Measurements from ENCODE around the gene MAPKAPK2.
A peak's percentile ranks its signal among the peaks of the same experiment; 100 is the strongest.
"Not testable (repeated sequence)": the region's sequence is repeated elsewhere in the genome, so short reads cannot be mapped to it uniquely, and the experiment has no call there.

The MAPKAPK2 gene

GRCh38 chr1:206745301-206745700 is 60.6 kb downstream of the MAPKAPK2 start:
- no peak for DNase-seq (ENCODE audit: insufficient read length, low spot score)
- FAIRE-seq = no peak

GRCh38 chr1:206748348-206749030 is 63.8 kb downstream of the MAPKAPK2 start:
- no peak for FAIRE-seq
- DNase-seq (ENCODE audit: insufficient read length, low spot score) = no peak
- no peak for TF ChIP-seq SPI1 (IDR thresholded peaks at IDR 0.05; ENCODE audit: low read depth, low read length)

More at GRCh38 chr1:206745301-206745700, 60.6 kb downstream of the MAPKAPK2 start:
- TF ChIP-seq SPI1 (IDR thresholded peaks at IDR 0.05; ENCODE audit: low read depth, low read length) (no peak), POU2F2 (IDR thresholded peaks at IDR 0.05; ENCODE audit: low read depth, low read length) (no peak), TAF1 (IDR thresholded peaks at IDR 0.05; ENCODE audit: low read depth, low read length) (no peak), POLR2A (IDR thresholded peaks at IDR 0.05; ENCODE audit: low read depth, low read length) (no peak), PAX5 (IDR thresholded peaks at IDR 0.05; ENCODE audit: insufficient read depth, low read length, severe bottlenecking) (no peak), POLR2AphosphoS5 (IDR thresholded peaks at IDR 0.05; ENCODE audit: low read depth, low read length) (no peak)

- DNase-seq (ENCODE audit: insufficient read length, low spot score) = no peak
These were observed 67.2 kb downstream of the MAPKAPK2 start for GRCh38 chr1:206751891-206752290.

GRCh38 chr1:206752481-206752880 is 67.8 kb downstream of the MAPKAPK2 start:
- TF ChIP-seq SPI1 (IDR thresholded peaks at IDR 0.05; ENCODE audit: low read depth, low read length) (no peak), POLR2AphosphoS5 (IDR thresholded peaks at IDR 0.05; ENCODE audit: low read depth, low read length) (no peak), PAX5 (IDR thresholded peaks at IDR 0.05; ENCODE audit: insufficient read depth, low read length, severe bottlenecking) (no peak), POU2F2 (IDR thresholded peaks at IDR 0.05; ENCODE audit: low read depth, low read length) (no peak), TAF1 (IDR thresholded peaks at IDR 0.05; ENCODE audit: low read depth, low read length) (no peak), POLR2A (IDR thresholded peaks at IDR 0.05; ENCODE audit: low read depth, low read length) (no peak)
- no peak for DNase-seq (ENCODE audit: insufficient read length, low spot score)
- FAIRE-seq = no peak

More at GRCh38 chr1:206751891-206752290, 67.2 kb downstream of the MAPKAPK2 start:
- no peak for FAIRE-seq
- TF ChIP-seq SPI1 (IDR thresholded peaks at IDR 0.05; ENCODE audit: low read depth, low read length) (no peak), POU2F2 (IDR thresholded peaks at IDR 0.05; ENCODE audit: low read depth, low read length) (no peak), POLR2AphosphoS5 (IDR thresholded peaks at IDR 0.05; ENCODE audit: low read depth, low read length) (no peak), POLR2A (IDR thresholded peaks at IDR 0.05; ENCODE audit: low read depth, low read length) (no peak), PAX5 (IDR thresholded peaks at IDR 0.05; ENCODE audit: insufficient read depth, low read length, severe bottlenecking) (no peak), TAF1 (IDR thresholded peaks at IDR 0.05; ENCODE audit: low read depth, low read length) (no peak)

GRCh38 chr1:206753141-206753540 is 68.4 kb downstream of the MAPKAPK2 start:
- no peak for DNase-seq (ENCODE audit: insufficient read length, low spot score)
- no peak for FAIRE-seq
- no peak for TF ChIP-seq PAX5 (IDR thresholded peaks at IDR 0.05; ENCODE audit: insufficient read depth, low read length, severe bottlenecking)
- no peak for TF ChIP-seq POLR2A (IDR thresholded peaks at IDR 0.05; ENCODE audit: low read depth, low read length)
- no peak for TF ChIP-seq TAF1 (IDR thresholded peaks at IDR 0.05; ENCODE audit: low read depth, low read length)
- no peak for TF ChIP-seq SPI1 (IDR thresholded peaks at IDR 0.05; ENCODE audit: low read depth, low read length)
- TF ChIP-seq POU2F2 (IDR thresholded peaks at IDR 0.05; ENCODE audit: low read depth, low read length) = no peak
- no peak for TF ChIP-seq POLR2AphosphoS5 (IDR thresholded peaks at IDR 0.05; ENCODE audit: low read depth, low read length)

GRCh38 chr1:206754011-206754410 is 69.3 kb downstream of the MAPKAPK2 start:
- no peak for TF ChIP-seq POLR2A (IDR thresholded peaks at IDR 0.05; ENCODE audit: low read depth, low read length)
- TF ChIP-seq TAF1 (IDR thresholded peaks at IDR 0.05; ENCODE audit: low read depth, low read length) = no peak
- no peak for TF ChIP-seq POLR2AphosphoS5 (IDR thresholded peaks at IDR 0.05; ENCODE audit: low read depth, low read length)
- TF ChIP-seq POU2F2 (IDR thresholded peaks at IDR 0.05; ENCODE audit: low read depth, low read length) = no peak
- no peak for TF ChIP-seq PAX5 (IDR thresholded peaks at IDR 0.05; ENCODE audit: insufficient read depth, low read length, severe bottlenecking)
- no peak for TF ChIP-seq SPI1 (IDR thresholded peaks at IDR 0.05; ENCODE audit: low read depth, low read length)

DNA sequence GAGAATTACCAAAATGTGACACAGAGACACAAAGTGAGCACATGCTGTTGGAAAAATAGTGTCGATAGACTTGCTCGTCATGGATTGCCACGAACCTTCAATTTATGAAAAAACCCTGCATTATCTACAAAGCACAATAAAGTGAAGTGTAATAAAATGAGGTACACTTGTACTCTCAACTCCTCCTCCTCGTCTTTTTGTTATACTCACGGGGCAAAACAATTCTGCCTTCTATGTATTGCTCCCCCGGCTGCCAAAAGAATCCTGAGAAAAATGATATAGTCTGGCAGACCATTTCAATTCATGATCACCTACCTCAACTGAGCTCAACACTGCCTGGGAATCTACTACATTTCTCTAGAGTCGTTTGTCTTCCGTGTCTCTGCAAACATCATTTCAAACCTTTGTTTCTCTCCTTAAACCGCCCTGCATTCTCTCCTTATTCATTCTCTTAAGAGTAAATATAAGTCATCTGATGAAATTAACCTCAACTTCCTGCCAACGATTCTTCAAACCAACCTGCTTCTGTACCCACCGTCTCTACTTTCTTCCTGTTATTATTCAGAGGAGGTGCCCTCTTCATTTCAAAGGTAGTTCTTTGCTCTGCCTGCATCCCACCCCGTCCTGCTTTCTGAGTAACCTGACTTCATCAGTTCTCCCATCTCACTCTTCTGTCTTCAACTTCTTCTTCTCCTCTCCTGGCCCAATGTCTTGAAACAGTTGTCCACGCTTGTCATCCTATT is 73.0 kb downstream of the MAPKAPK2 start:
- no peak for FAIRE-seq
- DNase-seq (ENCODE audit: insufficient read length, low spot score) = no peak
- no peak for TF ChIP-seq TAF1 (IDR thresholded peaks at IDR 0.05; ENCODE audit: low read depth, low read length)
- TF ChIP-seq POLR2AphosphoS5 (IDR thresholded peaks at IDR 0.05; ENCODE audit: low read depth, low read length) = no peak
- TF ChIP-seq PAX5 (IDR thresholded peaks at IDR 0.05; ENCODE audit: insufficient read depth, low read length, severe bottlenecking) = no peak
- TF ChIP-seq POLR2A (IDR thresholded peaks at IDR 0.05; ENCODE audit: low read depth, low read length) = no peak

More at GRCh38 chr1:206754011-206754410, 69.3 kb downstream of the MAPKAPK2 start:
- DNase-seq (ENCODE audit: insufficient read length, low spot score) = no peak
- FAIRE-seq = no peak

GRCh38 chr1:206760590-206760989 is 75.9 kb downstream of the MAPKAPK2 start:
- DNase-seq (ENCODE audit: insufficient read length, low spot score) (no peak), FAIRE-seq (no peak)
- no peak for TF ChIP-seq SPI1 (IDR thresholded peaks at IDR 0.05; ENCODE audit: low read depth, low read length)
- TF ChIP-seq POU2F2 (IDR thresholded peaks at IDR 0.05; ENCODE audit: low read depth, low read length) = no peak
- no peak for TF ChIP-seq POLR2A (IDR thresholded peaks at IDR 0.05; ENCODE audit: low read depth, low read length)
- TF ChIP-seq POLR2AphosphoS5 (IDR thresholded peaks at IDR 0.05; ENCODE audit: low read depth, low read length) = no peak

GRCh38 chr1:206761159-206761768 is 76.6 kb downstream of the MAPKAPK2 start:
- FAIRE-seq = no peak
- no peak for DNase-seq (ENCODE audit: insufficient read length, low spot score)
- TF ChIP-seq POU2F2 (IDR thresholded peaks at IDR 0.05; ENCODE audit: low read depth, low read length) = no peak
- no peak for TF ChIP-seq SPI1 (IDR thresholded peaks at IDR 0.05; ENCODE audit: low read depth, low read length)
- TF ChIP-seq TAF1 (IDR thresholded peaks at IDR 0.05; ENCODE audit: low read depth, low read length) = no peak
- TF ChIP-seq PAX5 (IDR thresholded peaks at IDR 0.05; ENCODE audit: insufficient read depth, low read length, severe bottlenecking) = no peak
- no peak for TF ChIP-seq POLR2AphosphoS5 (IDR thresholded peaks at IDR 0.05; ENCODE audit: low read depth, low read length)
- TF ChIP-seq POLR2A (IDR thresholded peaks at IDR 0.05; ENCODE audit: low read depth, low read length) = no peak

DNA sequence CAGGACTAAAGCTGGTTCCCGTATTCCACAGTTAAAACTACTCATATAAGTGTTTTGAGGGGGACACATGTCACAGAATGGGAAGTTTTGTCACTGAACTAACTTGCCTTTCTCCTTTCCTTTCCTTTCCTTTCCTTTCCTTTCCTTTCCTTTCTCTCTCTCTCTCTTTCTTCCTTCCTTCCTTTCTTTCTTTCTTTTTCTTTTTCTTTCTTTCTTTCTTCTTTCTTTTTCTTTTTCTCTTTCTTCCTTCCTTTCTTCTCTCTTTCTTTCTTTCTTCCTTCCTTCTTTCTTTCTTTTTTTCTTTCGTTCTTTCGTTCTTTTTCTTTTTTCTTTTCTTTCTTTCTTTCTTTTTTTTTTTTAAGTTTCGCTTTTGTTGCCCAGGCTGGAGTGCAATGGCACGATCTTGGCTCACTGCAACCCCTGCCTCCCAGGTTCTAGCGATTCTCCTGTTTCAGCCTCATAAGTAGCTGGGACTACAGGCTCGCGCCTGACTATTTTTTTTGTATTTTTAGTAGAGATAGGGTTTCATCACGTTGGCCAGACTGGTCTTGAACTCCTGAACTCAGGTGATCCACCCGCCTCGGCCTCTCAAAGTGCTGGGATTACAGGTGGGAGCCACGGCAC is 78.1 kb downstream of the MAPKAPK2 start:
- FAIRE-seq = not testable (repeated sequence)

DNA sequence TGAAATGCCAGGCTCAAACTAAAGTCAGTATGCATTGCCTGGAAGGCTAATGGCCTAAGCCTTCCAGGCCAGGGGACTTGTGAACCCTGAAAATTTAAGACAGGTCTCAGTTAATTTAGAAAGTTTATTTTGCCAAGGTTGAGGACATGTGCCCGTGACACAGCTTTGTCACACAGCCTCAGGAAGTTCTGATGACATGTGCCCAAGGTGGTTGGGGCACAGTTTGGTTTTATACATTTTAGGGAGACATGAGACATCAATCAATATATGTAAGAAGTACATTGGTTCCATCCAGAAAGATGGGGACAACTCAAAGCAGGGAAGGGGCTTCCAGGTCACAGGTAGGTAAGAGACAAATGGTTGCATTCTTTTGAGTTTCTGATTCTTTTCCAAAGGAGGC is 81.1 kb downstream of the MAPKAPK2 start:
- DNase-seq (ENCODE audit: insufficient read length, low spot score) = not testable (repeated sequence)
- FAIRE-seq = peak; percentile 62

More for the DNA sequence above, 78.1 kb downstream of the MAPKAPK2 start:
- not testable (repeated sequence) for DNase-seq (ENCODE audit: insufficient read length, low spot score)
